ENCODE measurements around the gene ARL4C.

The ARL4C gene

GRCh38 chr2:234497594-234498235 lies 834 bp upstream of the ARL4C start:
- DNase-seq: peak in 1 of 4 experiments; percentile 42

- peak in 1 of 4 experiments; percentile 60 for DNase-seq
Observed at GRCh38 chr2:234496055-234496834, 636 bp downstream of the ARL4C start.

GRCh38 chr2:234495251-234496054 lies 1.4 kb downstream of the ARL4C start:
- no peak for DNase-seq

- no peak for DNase-seq
Observed at GRCh38 chr2:234494361-234495250, 2.3 kb downstream of the ARL4C start.

- DNase-seq: no peak
Observed at GRCh38 chr2:234493796-234494195, 3.1 kb downstream of the ARL4C start.

- no peak for DNase-seq
Observed at GRCh38 chr2:234492717-234493485, 4.0 kb downstream of the ARL4C start.

GRCh38 chr2:234491897-234492296 lies 5.0 kb downstream of the ARL4C start:
- no peak for DNase-seq

- DNase-seq: no peak
Observed at GRCh38 chr2:234491281-234491680, 5.6 kb downstream of the ARL4C start.

- DNase-seq: no peak
Observed at GRCh38 chr2:234490271-234491091, 6.4 kb downstream of the ARL4C start.

GRCh38 chr2:234488913-234489451 lies 7.9 kb downstream of the ARL4C start:
- DNase-seq: peak in 2 of 4 experiments; percentile 47 to 54

- DNase-seq: no peak
Observed at GRCh38 chr2:234488486-234488885, 8.4 kb downstream of the ARL4C start.

GRCh38 chr2:234487356-234487755 lies 9.5 kb downstream of the ARL4C start:
- no peak for DNase-seq

- peak; percentile 20 to 55 (median 41) for DNase-seq
Observed at GRCh38 chr2:234483568-234484251, 13.2 kb downstream of the ARL4C start.

GRCh38 chr2:234481301-234481700 lies 15.6 kb downstream of the ARL4C start:
- DNase-seq: no peak

- DNase-seq: no peak
Observed at GRCh38 chr2:234480337-234480736, 16.5 kb downstream of the ARL4C start.

GRCh38 chr2:234479465-234479864 lies 17.4 kb downstream of the ARL4C start:
- DNase-seq: no peak

GRCh38 chr2:234478121-234478858 lies 18.6 kb downstream of the ARL4C start:
- DNase-seq: no peak

- DNase-seq: no peak
Observed at GRCh38 chr2:234476766-234477165, 20.1 kb downstream of the ARL4C start.

- no peak for DNase-seq
Observed at GRCh38 chr2:234474654-234475053, 22.2 kb downstream of the ARL4C start.
